ENCODE data around the gene CALM1.

The CALM1 gene

DNA sequence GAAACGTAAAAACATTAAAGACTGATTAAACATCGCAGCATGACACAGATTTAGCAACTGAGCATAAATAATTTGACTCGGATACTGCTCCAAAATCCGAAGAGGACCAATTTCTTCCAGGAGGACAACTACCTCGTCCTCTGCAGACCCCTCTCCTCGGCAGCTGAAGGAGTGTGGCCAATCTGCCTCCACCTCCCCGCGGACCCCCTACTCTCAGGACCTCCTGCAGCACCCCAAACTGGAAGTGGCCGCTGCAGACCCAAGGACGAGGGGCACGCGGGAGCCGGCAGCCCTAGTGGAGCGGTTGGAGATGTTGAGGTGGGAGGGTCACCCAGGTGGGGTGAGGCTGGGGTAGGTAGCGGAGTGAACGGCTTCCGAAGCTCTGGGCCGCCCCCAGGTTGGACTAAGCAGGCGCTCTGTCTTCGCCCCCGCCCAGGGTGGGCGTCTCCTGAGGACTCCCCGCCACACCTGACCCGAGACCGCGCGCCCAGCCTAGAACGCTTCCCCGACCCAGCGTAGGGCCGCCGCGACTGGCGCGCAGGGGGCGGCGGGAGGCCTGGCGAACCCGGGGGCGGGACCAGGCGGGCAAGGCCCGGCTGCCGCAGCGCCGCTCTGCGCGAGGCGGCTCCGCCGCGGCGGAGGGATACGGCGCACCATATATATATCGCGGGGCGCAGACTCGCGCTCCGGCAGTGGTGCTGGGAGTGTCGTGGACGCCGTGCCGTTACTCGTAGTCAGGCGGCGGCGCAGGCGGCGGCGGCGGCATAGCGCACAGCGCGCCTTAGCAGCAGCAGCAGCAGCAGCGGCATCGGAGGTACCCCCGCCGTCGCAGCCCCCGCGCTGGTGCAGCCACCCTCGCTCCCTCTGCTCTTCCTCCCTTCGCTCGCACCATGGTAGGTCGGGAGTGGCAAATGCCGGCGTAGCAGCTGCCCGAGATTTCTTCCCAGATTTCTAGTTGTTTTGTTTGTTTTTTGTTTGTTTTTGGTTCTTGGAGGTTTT lies at the start of gene CALM1:
CALM1 (plus strand) TSS at position 689 of the 999 bp plus-strand sequence; CDS start at position 891, 202 bp downstream.
- TF ChIP-seq, protein P1, sequence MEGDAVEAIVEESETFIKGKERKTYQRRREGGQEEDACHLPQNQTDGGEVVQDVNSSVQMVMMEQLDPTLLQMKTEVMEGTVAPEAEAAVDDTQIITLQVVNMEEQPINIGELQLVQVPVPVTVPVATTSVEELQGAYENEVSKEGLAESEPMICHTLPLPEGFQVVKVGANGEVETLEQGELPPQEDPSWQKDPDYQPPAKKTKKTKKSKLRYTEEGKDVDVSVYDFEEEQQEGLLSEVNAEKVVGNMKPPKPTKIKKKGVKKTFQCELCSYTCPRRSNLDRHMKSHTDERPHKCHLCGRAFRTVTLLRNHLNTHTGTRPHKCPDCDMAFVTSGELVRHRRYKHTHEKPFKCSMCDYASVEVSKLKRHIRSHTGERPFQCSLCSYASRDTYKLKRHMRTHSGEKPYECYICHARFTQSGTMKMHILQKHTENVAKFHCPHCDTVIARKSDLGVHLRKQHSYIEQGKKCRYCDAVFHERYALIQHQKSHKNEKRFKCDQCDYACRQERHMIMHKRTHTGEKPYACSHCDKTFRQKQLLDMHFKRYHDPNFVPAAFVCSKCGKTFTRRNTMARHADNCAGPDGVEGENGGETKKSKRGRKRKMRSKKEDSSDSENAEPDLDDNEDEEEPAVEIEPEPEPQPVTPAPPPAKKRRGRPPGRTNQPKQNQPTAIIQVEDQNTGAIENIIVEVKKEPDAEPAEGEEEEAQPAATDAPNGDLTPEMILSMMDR (IDR thresholded peaks at IDR 0.05) = no peak

DNA sequence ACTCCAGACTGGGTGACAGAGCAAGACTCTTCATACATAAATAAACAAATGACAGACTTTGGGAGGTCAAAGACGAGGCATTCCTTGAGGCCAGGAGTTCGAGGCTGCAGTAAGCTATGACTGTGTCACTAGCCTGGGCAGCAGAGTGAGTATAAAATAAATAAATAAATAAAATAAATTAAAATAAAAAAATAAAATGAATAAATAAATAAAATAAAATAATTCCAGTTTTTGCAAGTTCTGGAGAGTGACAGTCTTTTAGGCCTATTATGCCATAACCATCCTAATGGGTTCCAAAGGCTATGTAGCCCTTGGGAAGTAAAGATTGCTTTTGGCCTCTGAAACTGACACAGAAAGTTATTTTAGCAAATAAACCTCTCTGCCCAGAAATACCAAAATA lies 48.6 kb upstream of the CALM1 start:
- TF ChIP-seq, protein P1 (IDR thresholded peaks at IDR 0.05) = no peak

DNA sequence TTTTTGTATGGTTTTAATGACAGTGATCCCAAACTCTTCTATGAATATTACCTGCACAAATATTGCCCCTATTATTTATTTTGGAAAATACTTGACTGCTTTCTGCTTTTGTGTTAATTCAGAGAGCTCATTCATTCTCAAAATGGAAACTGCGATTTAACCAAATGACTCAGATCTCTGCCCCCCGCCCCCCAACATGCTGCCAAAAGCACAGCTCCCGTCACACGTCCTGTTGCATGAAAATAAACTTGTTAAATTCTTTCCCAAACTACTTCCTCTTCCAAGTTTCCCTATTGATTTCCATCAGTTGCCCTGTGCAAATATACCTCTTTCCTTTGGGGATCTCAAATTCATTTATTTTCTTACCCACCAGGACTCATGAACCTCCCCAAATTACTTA lies 47.1 kb upstream of the CALM1 start:
- TF ChIP-seq, protein P1 (IDR thresholded peaks at IDR 0.05) = no peak

DNA sequence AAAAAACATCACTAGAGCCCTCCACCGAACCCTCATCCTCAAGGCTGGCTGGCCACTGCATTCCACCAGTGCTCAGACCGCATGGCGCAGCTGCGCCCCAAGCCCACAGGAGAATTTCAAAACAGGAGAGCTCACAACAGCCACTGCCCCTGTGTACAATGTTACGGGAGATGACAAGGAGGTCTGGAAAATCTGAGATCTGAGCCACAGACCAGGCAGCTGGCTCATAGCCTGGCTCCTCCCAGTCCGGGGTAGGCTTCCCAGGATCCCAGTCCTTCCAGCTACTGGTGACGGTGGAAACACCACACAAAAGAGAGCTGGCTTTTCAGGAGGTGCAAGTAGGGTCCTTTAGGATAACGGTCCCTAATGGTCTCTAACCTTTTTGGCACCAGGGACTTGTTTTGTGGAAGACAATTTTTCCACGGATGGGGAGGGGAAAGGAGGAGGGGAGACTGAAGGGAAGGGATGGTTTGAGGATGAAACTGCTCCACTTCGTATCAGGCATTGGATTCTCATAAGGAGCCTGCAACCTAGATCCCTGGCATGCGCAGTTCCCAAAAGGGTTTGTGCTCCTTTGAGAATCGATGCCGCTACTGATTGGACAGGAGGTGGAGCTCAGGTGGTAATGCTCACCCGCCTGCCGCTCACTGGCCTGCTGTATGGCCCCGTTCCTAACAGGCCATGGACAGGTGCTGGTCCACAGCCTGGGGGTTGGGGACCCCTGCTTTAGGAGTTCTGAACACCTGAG lies 42.1 kb upstream of the CALM1 start:
- TF ChIP-seq, protein P1 (IDR thresholded peaks at IDR 0.05) = no peak

DNA sequence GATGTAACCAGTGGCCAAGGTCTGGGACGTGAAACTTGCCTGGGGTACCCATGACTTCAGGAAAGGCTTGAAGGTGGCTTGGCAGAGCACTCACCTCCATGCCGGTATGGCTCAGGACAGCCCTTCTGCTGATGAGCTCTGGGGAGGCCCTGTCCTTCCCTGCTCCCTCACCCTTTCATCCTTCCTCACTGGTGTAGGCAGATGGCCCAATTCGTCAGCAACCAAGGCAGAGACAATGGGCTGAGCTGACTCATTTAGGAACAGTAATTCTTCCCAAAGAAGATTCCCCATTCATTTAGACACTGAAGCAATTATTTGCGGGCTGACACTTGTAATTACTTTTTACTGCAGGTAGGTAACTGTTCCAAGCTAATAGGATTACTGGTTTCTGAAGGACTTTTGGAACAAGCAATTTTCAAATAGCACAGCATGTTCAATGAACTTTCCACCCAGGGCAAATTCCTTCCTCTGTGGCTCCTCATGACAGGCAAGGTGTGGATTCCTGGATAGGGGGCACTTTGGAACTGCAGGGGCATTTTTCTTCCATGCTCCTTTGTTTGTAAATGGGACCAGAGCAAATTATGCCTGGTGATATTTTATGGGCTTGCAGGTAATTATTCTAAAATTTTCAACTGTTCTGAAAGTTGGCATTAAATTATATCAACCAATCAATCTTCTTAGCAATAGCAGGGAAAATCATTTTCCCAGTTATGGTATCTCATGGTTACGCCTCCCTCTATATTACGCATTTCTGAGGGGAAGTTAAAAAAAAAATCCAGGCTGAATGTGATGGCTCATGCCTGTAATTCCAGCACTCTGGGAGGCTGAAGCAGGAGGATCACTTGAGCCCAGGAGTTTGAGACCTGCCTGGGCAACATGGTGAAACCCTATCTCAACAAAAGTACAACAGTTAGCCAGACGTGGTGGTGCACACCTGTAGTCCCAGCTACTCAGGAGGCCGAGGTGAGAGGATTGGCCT lies 41.0 kb upstream of the CALM1 start:
- TF ChIP-seq, protein P1 (IDR thresholded peaks at IDR 0.05) = no peak

DNA sequence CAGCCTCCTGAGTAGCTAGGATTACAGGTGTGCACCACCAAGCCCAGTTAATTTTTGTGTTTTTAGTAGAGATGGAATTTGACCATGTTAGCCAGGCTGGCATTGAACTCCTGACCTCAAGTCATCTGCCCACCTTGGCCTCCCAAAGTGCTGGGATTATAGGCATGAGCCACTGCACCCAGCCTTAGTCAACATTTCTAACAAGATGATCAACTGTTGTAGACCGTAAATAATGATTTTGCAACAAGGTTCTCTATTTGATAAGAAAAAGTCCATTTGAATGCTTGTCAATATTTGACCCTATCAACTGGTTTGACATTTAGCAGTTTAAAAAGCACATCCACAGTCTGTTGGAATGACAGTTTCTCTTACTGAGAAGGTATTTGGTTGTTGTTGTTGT lies 39.9 kb upstream of the CALM1 start:
- TF ChIP-seq, protein P1 (IDR thresholded peaks at IDR 0.05) = no peak

DNA sequence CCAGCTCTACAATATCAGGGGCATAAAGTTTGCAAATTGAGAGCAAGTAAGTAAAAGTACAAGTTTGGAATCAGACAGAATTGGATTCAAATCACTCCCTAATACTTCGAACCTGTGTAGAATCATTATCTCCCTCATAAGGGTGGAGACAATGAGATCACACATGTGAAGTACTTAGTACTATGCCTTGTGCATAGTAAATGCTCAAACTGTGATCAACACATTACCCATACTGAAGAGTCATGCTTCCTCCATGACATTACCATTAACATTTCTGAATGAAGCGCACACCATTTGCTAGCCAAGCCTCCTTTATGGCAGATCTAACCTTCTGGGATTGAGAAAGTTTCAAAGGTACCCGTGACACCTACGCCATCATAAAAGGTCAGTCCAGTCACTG lies 38.5 kb upstream of the CALM1 start:
- TF ChIP-seq, protein P1 (IDR thresholded peaks at IDR 0.05) = no peak
